HG03095 (cell line): ENCODE results near the gene GRIK1.

Source experiments
- ATAC-seq: cut with Tn5 transposase; IDR thresholded peaks from one replicate; pipeline ENCODE4 v1.9.1; 2021; ENCODE audit warnings: moderate library complexity; ENCODE audit not compliant: unreplicated experiment

GRIK1 gene

GRCh38 chr21:29496337-29496736 lies 443.5 kb downstream of the GRIK1 start:
- ATAC-seq: no peak

GRCh38 chr21:29490016-29490415 lies 449.8 kb downstream of the GRIK1 start:
- no peak for ATAC-seq

- ATAC-seq: no peak
Measured at GRCh38 chr21:29487154-29487553, 452.6 kb downstream of the GRIK1 start.
